Lower lobe of right lung (tissue), 2 donors: ENCODE data around the gene DENND5B. TPM values are rescaled to one million over a fixed set of nuclear protein-coding genes. Genes with fewer than 3 reads are reported as not detected.

ENCODE experiments used
- ATAC-seq, 2 donors: fragments of 200-7000 bp; cut with Tn5 transposase; one replicate each; pipeline ENCODE4 v1.9.1; 2020 to 2022; ENCODE audit warnings: mild to moderate bottlenecking in 2 of 2, moderate library complexity in 2 of 2
- DNase-seq: peaks from one replicate; pipeline ENCODE4 v3.0.0-alpha.2; 2020
- H3K27ac ChIP-seq: fragments of 200-600 bp; one replicate; pipeline ENCODE4 v1.8.0; 2022
- H3K27me3 ChIP-seq: fragments of 200-600 bp; one replicate; pipeline ENCODE4 v1.8.0; 2022; ENCODE audit warnings: low read depth
- H3K36me3 ChIP-seq: fragments of 200-600 bp; one replicate; pipeline ENCODE4 v1.8.0; 2022; ENCODE audit warnings: mild to moderate bottlenecking
- H3K4me1 ChIP-seq: fragments of 200-600 bp; one replicate; pipeline ENCODE4 v1.8.0; 2022
- H3K4me3 ChIP-seq: fragments of 200-600 bp; one replicate; pipeline ENCODE4 v1.8.0; 2022; ENCODE audit warnings: mild to moderate bottlenecking
- H3K9me3 ChIP-seq: fragments of 200-600 bp; one replicate; pipeline ENCODE4 v1.8.0; 2022
- intact Hi-C: fragments of 100-400 bp; cut with DNase I; formaldehyde crosslinking; loops from one replicate; pipeline ENCODE4 v1.11.0; 2022
- total RNA-seq: library from RNA; stranded (reverse); fragmentation: NEBNext Ultra II Directional; extraction: Animal tissue kit (Norgen Biotek cat#: 25700); gene quantifications from one replicate; pipeline ENCODE4 v1.2.1, GENCODE V29; 2021
- TF ChIP-seq, protein P1 (sequence below): fragments of 200-600 bp; IDR thresholded peaks from one replicate; pipeline ENCODE4 v1.8.0; 2022; ENCODE audit warnings: antibody characterized with exemption, mild to moderate bottlenecking
- donor health status: DM: no; HTN: yes; CAD: no; lungs with severe emphysema.

DENND5B gene
- total RNA-seq, 1 donor from 2014 or later: 6.0 TPM

DNA sequence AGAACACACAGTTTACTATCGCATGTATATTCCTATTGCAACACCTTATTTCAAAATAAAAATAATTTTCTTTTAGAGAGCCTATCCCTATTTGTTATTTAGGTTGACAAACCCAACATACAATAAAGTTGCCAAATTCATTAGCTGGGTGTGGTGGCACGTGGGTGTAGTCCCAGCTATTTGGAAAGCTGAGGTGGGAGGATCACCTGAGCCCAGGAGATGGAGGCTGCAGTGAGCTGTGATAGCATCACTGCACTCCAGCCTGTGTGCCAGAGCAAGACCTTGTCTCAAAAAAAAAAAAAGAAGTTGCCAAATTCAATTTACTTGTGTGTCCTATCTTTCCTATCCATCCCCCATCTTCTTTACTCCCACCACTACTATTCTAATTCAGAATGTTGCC is 23.9 kb downstream of the DENND5B start:
- Histone ChIP-seq H3K27me3 (no peaks in the 10 kb centered on the region), H3K4me1 (peaks cover 6% of the 10 kb centered on the region), H3K27ac (no peak overlapping the region), H3K36me3 (no peaks in the 10 kb centered on the region), H3K4me3 (no peak overlapping the region), H3K9me3 (no peaks in the 10 kb centered on the region)
- no peak for DNase-seq
- intact Hi-C loops: no loop called here
- no peak for ATAC-seq
- TF ChIP-seq, protein P1, sequence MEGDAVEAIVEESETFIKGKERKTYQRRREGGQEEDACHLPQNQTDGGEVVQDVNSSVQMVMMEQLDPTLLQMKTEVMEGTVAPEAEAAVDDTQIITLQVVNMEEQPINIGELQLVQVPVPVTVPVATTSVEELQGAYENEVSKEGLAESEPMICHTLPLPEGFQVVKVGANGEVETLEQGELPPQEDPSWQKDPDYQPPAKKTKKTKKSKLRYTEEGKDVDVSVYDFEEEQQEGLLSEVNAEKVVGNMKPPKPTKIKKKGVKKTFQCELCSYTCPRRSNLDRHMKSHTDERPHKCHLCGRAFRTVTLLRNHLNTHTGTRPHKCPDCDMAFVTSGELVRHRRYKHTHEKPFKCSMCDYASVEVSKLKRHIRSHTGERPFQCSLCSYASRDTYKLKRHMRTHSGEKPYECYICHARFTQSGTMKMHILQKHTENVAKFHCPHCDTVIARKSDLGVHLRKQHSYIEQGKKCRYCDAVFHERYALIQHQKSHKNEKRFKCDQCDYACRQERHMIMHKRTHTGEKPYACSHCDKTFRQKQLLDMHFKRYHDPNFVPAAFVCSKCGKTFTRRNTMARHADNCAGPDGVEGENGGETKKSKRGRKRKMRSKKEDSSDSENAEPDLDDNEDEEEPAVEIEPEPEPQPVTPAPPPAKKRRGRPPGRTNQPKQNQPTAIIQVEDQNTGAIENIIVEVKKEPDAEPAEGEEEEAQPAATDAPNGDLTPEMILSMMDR: no peak

DNA sequence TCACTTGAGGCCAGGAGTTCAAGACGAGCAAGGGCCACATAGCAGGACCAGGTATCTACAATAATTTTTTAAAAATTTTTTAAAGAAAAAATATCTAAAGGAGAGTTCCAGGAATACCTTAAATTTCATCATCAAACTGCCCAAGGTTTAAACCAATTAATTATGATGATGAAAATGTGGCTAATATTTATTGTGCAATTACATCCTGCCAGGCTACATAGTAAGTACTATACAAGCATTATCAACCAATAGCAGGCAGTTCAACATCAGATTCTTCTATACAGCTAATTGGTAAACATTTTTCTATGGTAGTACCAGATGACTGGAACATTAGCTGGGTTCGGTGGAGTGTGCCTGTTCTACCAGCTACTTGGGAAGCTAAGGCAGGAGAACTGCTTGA is 24.4 kb downstream of the DENND5B start:
- intact Hi-C loops: no loop called here
- Histone ChIP-seq H3K4me1 (peaks cover 6% of the 10 kb centered on the region), H3K4me3 (no peak overlapping the region), H3K36me3 (no peaks in the 10 kb centered on the region), H3K27ac (no peak overlapping the region), H3K9me3 (no peaks in the 10 kb centered on the region), H3K27me3 (no peaks in the 10 kb centered on the region)
- DNase-seq (no peak), ATAC-seq (no peak)
- TF ChIP-seq, protein P1: no peak

DNA sequence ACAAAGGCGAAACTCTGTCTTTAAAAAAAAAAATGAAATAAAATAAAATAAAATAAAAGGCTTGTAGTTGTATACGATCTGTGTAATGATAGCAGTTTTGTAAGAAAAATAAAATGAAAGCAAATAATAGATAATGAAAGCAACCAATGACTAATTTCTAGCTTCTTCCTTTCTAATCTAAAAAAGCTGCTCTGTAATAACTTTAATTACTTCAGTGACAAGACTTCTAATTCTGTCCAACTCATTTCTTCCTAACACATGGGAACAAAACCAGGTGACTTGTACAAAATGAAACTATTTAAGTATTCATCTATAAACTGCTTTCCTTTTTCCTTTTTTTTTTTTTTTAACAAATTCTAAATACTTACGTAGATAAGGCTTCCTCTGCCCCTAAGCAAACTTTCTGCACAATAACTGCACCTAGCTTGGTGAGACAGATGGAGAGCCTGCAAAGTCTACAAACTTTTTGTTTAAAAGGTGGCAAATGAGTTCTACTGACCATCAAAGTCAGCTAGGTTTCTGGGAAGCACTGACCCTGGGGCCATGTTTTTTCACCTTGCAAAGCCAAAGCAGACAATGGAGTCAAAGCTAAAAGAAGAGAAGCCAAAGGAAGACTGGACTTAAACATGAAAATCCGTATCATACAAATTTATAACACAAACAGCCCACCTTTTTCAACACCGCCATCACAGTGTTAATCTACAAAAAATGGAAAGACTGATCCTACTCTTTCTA is 28.2 kb downstream of the DENND5B start:
- intact Hi-C loops: no loop called here
- ATAC-seq (no peak), DNase-seq (no peak)
- Histone ChIP-seq H3K4me1 (no peaks in the 10 kb centered on the region), H3K27ac (no peak overlapping the region), H3K4me3 (no peak overlapping the region), H3K27me3 (no peaks in the 10 kb centered on the region), H3K36me3 (no peaks in the 10 kb centered on the region), H3K9me3 (no peaks in the 10 kb centered on the region)
- TF ChIP-seq, protein P1: no peak

DNA sequence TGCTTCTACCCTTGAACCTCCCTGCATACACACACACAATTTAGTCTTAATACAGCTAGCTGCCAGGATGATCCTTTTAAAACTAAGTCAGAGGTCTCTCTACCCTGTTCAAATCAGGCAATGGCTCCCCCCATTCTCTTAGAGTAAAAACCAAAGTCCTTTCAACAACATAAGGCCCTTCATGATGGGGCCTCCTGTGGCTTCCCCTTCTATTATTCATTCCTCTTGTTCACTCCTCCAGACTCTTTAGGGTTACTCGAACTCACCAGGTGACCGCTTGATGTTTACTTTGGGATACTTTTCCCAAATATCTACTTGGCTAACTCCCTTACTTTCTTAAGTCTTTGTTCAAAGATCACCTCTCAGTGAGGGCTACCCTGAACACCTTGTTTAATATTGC is 30.4 kb downstream of the DENND5B start:
- DNase-seq (no peak), ATAC-seq (no peak)
- H3K36me3 ChIP-seq: no peaks in the 10 kb centered on the region
- H3K9me3 ChIP-seq: no peaks in the 10 kb centered on the region
- H3K4me3 ChIP-seq: no peak overlapping the region
- no peak overlapping the region for H3K27ac ChIP-seq
- TF ChIP-seq, protein P1: no peak
- intact Hi-C loops: no loop called here
- no peaks in the 10 kb centered on the region for H3K4me1 ChIP-seq
- H3K27me3 ChIP-seq: no peaks in the 10 kb centered on the region

DNA sequence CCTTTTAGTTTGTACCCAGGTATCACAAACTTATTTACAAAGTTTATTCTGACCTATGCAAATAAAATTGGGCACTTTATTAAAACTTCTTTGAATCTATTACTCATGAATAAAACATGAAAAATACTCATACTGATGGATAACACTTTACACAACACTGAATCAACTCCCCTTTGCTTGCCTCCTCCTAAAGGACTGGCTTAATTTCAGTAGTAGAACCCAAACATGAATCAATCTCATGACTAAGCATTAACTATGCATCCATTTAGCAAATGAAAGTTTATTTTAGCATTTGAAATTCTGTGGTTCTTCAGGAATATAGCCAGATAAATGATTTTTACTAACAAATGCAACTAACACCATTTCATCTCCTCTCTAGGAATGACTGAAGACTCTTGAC is 32.4 kb downstream of the DENND5B start:
- TF ChIP-seq, protein P1: no peak
- DNase-seq: no peak
- ATAC-seq: no peak
- H3K4me1 ChIP-seq: no peaks in the 10 kb centered on the region
- H3K4me3 ChIP-seq: no peak overlapping the region
- no peaks in the 10 kb centered on the region for H3K27me3 ChIP-seq
- no peaks in the 10 kb centered on the region for H3K36me3 ChIP-seq
- intact Hi-C loops: no loop called here
- H3K9me3 ChIP-seq: no peaks in the 10 kb centered on the region
- H3K27ac ChIP-seq: no peak overlapping the region
